Adrenal gland (tissue), 5 donors: Measurements from ENCODE around the gene KRTAP15-1.

Source experiments
- CTCF ChIP-seq, 6 experiments: fragments of 450-650 bp in 4 of 6; fragments of 200-600 bp in 2 of 6; sonication (generic) in 1 of 6; IDR thresholded peaks; 1 replicate in 5 of 6; 2 replicates in 1 of 6; pipeline versions ENCODE4 v1.5.1 to v1.8.0; 2016 to 2021; ENCODE audit warnings: antibody characterized with exemption in 6 of 6, mild to moderate bottlenecking in 2 of 6, moderate library complexity in 1 of 6
- POLR2A ChIP-seq, 2 donors: fragments of 450-650 bp; IDR thresholded peaks; one replicate each; pipeline ENCODE4 v1.6.1; 2017; ENCODE audit warnings: antibody characterized with exemption in 2 of 2, mild to moderate bottlenecking in 2 of 2, moderate library complexity in 1 of 2
- donor health status: DM: no; HTN: no; CAD: no.

GRCh38 chr21:30447056-30447455, 7.0 kb downstream of the KRTAP15-1 start:
- TF ChIP-seq CTCF (IDR thresholded peaks at IDR 0.05) (no peak), POLR2A (IDR thresholded peaks at IDR 0.05) (no peak)
